GM18498 (cell line): ENCODE data around the gene GPR150.

Experiments
- ATAC-seq: cut with Tn5 transposase; IDR thresholded peaks from one replicate; pipeline ENCODE4 v1.9.1; 2021; ENCODE audit warnings: mild to moderate bottlenecking, moderate library complexity; ENCODE audit not compliant: unreplicated experiment

Gene GPR150

GRCh38 chr5:95620030-95620869 is at the start of gene GPR150:
GPR150 (plus strand) TSS chr5:95620087; CDS start chr5:95620276, 189 bp downstream.
- ATAC-seq, result peak; percentile 67

GRCh38 chr5:95572016-95572415 is 47.9 kb upstream of the GPR150 start:
- no peak for ATAC-seq

GRCh38 chr5:95581576-95581975 is 38.3 kb upstream of the GPR150 start:
- no peak for ATAC-seq

- ATAC-seq, result no peak
Measured at GRCh38 chr5:95583992-95584391, 35.9 kb upstream of the GPR150 start.

GRCh38 chr5:95590880-95591279 is 29.0 kb upstream of the GPR150 start:
- ATAC-seq, result no peak

- peak; percentile 70 for ATAC-seq
Measured at GRCh38 chr5:95591490-95591901, 28.4 kb upstream of the GPR150 start.

- ATAC-seq, result no peak
Measured at GRCh38 chr5:95595289-95595931, 24.5 kb upstream of the GPR150 start.

- no peak for ATAC-seq
Measured at GRCh38 chr5:95599252-95599651, 20.6 kb upstream of the GPR150 start.

GRCh38 chr5:95600557-95600956 is 19.3 kb upstream of the GPR150 start:
- no peak for ATAC-seq

- no peak for ATAC-seq
Measured at GRCh38 chr5:95605786-95606185, 14.1 kb upstream of the GPR150 start.

- no peak for ATAC-seq
Measured at GRCh38 chr5:95606419-95606818, 13.5 kb upstream of the GPR150 start.

- ATAC-seq, result no peak
Measured at GRCh38 chr5:95609711-95610110, 10.2 kb upstream of the GPR150 start.

GRCh38 chr5:95610546-95610945 is 9.3 kb upstream of the GPR150 start:
- ATAC-seq, result no peak

GRCh38 chr5:95611396-95611795 is 8.5 kb upstream of the GPR150 start:
- no peak for ATAC-seq

GRCh38 chr5:95613514-95613913 is 6.4 kb upstream of the GPR150 start:
- no peak for ATAC-seq

- ATAC-seq, result peak; percentile 55
Measured at GRCh38 chr5:95615164-95615467, 4.8 kb upstream of the GPR150 start.

- no peak for ATAC-seq
Measured at GRCh38 chr5:95617057-95617456, 2.8 kb upstream of the GPR150 start.

- no peak for ATAC-seq
Measured at GRCh38 chr5:95619096-95619495, 791 bp upstream of the GPR150 start.

GRCh38 chr5:95619514-95620029 is 315 bp upstream of the GPR150 start:
- no peak for ATAC-seq

- ATAC-seq, result peak; percentile 52
Measured at GRCh38 chr5:95620870-95621838, 1.3 kb downstream of the GPR150 start.
